GM12865 (cell line): ENCODE measurements around the gene CASK.

ENCODE experiments used
- DNase-seq: peaks from one replicate; pipeline ENCODE4 v3.0.0; 2010; ENCODE audit warnings: low read depth
- H3K4me3 ChIP-seq: 2 replicates; pipeline ENCODE4 v1.5.1; 2011; ENCODE audit warnings: mild to moderate bottlenecking, low read depth, low read length, control low read depth
- TF ChIP-seq, protein P1 (sequence below): IDR thresholded peaks from 2 replicates; pipeline ENCODE4 v1.5.1; 2011; ENCODE audit warnings: low read length, control low read depth, low read depth, inconsistent platforms; ENCODE audit not compliant: insufficient read depth; ENCODE audit errors: missing control alignments

The CASK gene, protein sequence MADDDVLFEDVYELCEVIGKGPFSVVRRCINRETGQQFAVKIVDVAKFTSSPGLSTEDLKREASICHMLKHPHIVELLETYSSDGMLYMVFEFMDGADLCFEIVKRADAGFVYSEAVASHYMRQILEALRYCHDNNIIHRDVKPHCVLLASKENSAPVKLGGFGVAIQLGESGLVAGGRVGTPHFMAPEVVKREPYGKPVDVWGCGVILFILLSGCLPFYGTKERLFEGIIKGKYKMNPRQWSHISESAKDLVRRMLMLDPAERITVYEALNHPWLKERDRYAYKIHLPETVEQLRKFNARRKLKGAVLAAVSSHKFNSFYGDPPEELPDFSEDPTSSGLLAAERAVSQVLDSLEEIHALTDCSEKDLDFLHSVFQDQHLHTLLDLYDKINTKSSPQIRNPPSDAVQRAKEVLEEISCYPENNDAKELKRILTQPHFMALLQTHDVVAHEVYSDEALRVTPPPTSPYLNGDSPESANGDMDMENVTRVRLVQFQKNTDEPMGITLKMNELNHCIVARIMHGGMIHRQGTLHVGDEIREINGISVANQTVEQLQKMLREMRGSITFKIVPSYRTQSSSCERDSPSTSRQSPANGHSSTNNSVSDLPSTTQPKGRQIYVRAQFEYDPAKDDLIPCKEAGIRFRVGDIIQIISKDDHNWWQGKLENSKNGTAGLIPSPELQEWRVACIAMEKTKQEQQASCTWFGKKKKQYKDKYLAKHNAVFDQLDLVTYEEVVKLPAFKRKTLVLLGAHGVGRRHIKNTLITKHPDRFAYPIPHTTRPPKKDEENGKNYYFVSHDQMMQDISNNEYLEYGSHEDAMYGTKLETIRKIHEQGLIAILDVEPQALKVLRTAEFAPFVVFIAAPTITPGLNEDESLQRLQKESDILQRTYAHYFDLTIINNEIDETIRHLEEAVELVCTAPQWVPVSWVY

DNA sequence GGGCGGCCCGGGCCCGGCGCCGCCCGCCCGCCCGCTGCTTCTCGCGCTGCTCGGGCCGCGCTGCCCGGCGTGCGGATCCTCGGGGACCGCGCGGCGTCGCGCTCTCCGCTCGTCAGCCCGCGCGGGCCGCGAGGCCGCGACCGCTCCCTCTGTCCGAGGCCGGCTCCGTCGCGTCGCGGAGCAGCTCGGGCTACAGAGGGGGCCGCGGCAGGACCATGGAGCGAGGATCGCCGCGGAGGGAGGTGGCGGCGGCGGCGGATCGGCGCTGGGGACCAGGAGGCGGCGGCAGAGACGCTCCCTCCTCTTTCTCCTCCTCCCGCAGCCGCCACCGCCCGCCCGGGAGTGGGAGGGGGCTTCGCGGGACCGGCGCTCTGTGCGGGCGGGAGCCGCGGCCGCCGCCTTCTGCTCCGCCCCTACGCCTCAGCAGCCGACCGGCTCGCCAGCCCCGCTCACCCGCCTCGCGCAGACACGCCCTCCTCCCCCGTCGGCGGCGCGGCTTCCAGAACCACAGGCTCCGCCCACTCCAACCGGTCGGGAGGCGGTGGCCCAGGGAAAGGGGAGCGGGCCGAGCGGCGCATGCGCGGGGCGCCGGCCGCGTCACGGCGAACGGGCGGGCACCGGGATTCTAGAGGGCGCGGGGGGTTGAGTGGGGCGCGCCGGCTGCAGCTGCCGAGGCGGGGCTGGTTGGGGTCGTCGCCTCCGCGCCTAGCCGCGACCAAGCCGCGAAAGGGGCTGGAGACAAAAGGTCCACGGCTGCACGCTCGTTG is at the start of gene CASK:
CASK (minus strand) TSS at position 344 of the 767 bp plus-strand sequence. CDS start 566 bp downstream, outside the sequence.
- peak within 1 kb of the TSS; percentile 76 for H3K4me3 ChIP-seq

DNA sequence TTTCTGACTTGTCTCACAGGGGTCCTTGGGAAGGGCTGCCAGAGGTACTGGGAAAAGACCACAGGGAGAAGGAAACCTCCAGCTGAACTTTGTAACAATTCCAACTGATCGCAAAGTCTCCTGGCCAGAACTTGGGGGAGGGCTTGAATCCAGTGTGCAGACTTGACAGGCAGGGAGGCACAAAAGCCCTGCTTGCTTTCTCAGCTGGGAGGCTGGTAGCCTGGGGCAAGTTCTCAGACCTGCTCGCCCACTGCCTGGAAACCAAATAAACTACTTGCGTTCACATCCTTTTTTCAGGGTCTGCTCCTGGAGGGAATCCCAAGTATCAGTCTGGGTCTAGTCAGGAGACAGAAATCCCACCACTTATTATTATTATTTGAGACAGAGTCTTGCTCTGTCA is 48.0 kb upstream of the CASK start:
- DNase-seq: no peak
- no peak overlapping the region for H3K4me3 ChIP-seq
- TF ChIP-seq, protein P1, sequence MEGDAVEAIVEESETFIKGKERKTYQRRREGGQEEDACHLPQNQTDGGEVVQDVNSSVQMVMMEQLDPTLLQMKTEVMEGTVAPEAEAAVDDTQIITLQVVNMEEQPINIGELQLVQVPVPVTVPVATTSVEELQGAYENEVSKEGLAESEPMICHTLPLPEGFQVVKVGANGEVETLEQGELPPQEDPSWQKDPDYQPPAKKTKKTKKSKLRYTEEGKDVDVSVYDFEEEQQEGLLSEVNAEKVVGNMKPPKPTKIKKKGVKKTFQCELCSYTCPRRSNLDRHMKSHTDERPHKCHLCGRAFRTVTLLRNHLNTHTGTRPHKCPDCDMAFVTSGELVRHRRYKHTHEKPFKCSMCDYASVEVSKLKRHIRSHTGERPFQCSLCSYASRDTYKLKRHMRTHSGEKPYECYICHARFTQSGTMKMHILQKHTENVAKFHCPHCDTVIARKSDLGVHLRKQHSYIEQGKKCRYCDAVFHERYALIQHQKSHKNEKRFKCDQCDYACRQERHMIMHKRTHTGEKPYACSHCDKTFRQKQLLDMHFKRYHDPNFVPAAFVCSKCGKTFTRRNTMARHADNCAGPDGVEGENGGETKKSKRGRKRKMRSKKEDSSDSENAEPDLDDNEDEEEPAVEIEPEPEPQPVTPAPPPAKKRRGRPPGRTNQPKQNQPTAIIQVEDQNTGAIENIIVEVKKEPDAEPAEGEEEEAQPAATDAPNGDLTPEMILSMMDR: no peak

More for the DNA sequence above, at the start of gene CASK:
- TF ChIP-seq, protein P1: no peak
- peak; percentile 93 for DNase-seq

DNA sequence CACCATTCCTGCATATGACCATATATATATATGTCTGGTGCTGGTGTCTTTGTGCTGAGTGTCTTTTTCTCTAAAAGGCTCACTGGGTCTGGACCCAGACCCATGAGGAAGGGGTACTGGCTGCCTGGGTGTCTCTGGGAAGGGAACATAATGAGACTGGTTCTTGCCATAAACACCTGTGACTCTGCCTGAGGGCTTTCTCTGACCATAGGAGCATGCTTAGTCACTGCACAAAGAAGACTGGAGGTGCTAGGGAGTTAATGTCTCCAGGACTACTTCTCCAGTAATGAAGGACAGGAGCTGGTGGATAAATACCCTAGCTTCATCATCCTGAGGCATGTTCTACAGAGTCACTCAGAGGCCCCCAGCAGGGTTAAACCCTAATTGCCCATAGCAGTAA is 47.1 kb upstream of the CASK start:
- DNase-seq: no peak
- TF ChIP-seq, protein P1: no peak
- H3K4me3 ChIP-seq: no peak overlapping the region

DNA sequence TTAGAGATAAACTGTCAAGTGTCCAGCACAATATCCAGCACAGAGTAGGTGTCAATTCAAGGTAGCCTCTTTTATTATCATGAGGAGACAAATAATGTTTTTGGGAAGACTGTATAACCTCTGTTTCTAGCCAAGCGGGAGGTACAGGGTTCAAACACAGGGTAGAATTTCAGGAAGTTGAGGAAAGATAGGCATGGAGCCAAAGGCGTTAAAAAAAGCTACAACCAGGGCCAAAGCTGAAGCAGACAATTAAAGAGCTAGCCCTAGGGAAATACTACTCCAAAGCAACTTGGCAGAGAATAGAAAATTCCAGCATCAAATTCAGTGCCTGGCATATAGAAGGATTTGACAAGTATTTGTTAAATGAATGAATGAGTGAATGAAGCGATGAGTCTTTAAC is 40.0 kb upstream of the CASK start:
- no peak overlapping the region for H3K4me3 ChIP-seq
- no peak for DNase-seq
- TF ChIP-seq, protein P1: no peak

DNA sequence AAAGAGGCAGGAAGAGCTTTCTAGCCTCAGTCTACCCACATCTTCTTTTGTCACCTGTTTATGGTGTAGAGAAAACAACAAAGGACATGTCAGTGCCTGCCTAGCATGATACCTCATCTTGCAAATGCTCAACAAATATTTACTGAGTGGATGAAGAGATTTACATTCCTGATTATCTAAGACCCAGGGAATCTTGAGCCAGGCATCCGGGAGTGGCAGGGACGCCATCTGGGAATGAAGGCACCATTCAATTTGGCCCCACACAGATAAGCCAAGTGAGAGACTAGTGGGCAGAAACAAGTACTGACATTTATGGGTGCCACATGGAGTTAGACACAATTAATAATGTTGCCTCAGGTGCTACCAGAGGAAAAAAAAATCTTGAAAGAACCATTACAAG is 36.8 kb upstream of the CASK start:
- H3K4me3 ChIP-seq: no peak overlapping the region
- no peak for DNase-seq
- TF ChIP-seq, protein P1: no peak

DNA sequence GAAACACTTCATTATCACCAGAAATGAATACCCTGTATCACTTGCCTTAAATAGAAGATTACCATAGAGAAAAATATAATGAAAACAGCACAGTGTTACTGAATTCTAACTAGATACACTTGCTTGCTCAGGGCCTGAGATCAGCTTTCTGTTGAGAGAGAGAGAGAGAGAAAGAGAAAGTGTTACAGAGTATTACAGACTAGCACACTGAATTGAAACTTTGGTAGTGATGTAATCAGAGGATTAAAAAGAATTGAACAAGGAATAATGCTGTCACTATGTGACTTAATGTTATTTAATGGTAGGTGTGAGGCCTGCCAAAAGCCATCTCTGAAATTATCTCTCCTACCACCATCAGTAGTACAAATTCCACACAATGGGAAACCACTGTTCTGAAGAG is 35.5 kb upstream of the CASK start:
- no peak for DNase-seq
- no peak overlapping the region for H3K4me3 ChIP-seq
- TF ChIP-seq, protein P1: no peak
